HCT116 (cell line): ENCODE measurements around the gene CPA1. TPM values are rescaled to one million over a fixed set of nuclear protein-coding genes. Genes with fewer than 3 reads are reported as not detected.

Experiments used
- ATAC-seq: fragments of 200-7000 bp; cut with Tn5 transposase; 2 replicates; pipeline ENCODE4 v1.9.1; 2020; ENCODE audit warnings: mild to moderate bottlenecking, moderate library complexity
- BruUV-seq: library from RNA; stranded (reverse); fragments of 400-500 nt; replicated peaks from 2 replicates; lab custom pipeline; 2021; lab: Mats Ljungman, UMichigan
- CTCF ChIA-PET: fragments of 300-600 bp; sonication (Branson Sonifier 250); formaldehyde crosslinking; loops from one replicate; lab custom pipeline; 2021; ENCODE audit warnings: antibody characterized with exemption; lab: Charles Lee
- POLR2A ChIA-PET: fragments of 300-600, 350-600 bp; sonication (Branson Sonifier 250); formaldehyde crosslinking; loops from one replicate; lab custom pipeline; 2021; ENCODE audit warnings: antibody characterized with exemption; lab: Charles Lee
- RAD21 ChIA-PET, 2 experiments: fragments of 300-600 bp; sonication (Branson Sonifier 250); formaldehyde crosslinking; loops; one replicate each; lab custom pipeline; 2023; ENCODE audit warnings: low total read pairs in 2 of 2; ENCODE audit not compliant: uncharacterized antibody in 2 of 2, unreplicated experiment in 2 of 2, low non-redundant PET in 1 of 2; lab: Charles Lee
- DNase-seq: peaks from one replicate; pipeline ENCODE4 v3.0.0-alpha.2; 2010; ENCODE audit warnings: low read depth, low spot score
- H2AFZ ChIP-seq: fragments of 200-600 bp; shearing (Covaris generic), sonication (generic); 2 replicates; pipeline ENCODE4 v1.6.1; 2017; ENCODE audit warnings: low read depth, mixed run types, mixed read lengths, antibody characterized with exemption, low read length; ENCODE audit not compliant: poor library complexity, severe bottlenecking
- H3K27ac ChIP-seq: 2 replicates; pipeline ENCODE4 v1.5.1; 2012; ENCODE audit warnings: low read depth, low read length
- H3K27me3 ChIP-seq: fragments of 200-600 bp; sonication (generic); 2 replicates; pipeline ENCODE4 v1.6.1; 2016; ENCODE audit warnings: mixed run types, low read length, mixed read lengths; ENCODE audit not compliant: insufficient read depth
- H3K36me3 ChIP-seq, 2 experiments: fragments of 200-500 bp in 1 of 2; fragments of 200-600 bp in 1 of 2; sonication (Bioruptor generic) in 1 of 2; sonication (generic) in 1 of 2; 2 replicates each; pipeline versions ENCODE4 v1.5.1 to v1.6.1; 2014 to 2016; ENCODE audit warnings: low read length in 2 of 2, inconsistent platforms in 1 of 2, mixed read lengths in 1 of 2, mixed run types in 1 of 2; ENCODE audit not compliant: insufficient read depth in 2 of 2, control insufficient read depth in 1 of 2
- H3K4me1 ChIP-seq, 2 experiments: fragments of 200-600 bp in 1 of 2; sonication (generic) in 1 of 2; 2 replicates each; pipeline versions ENCODE4 v1.5.1 to v1.6.1; 2012 to 2017; ENCODE audit warnings: low read length in 2 of 2, inconsistent platforms in 1 of 2, mild to moderate bottlenecking in 1 of 2, mixed read lengths in 1 of 2, mixed run types in 1 of 2, moderate library complexity in 1 of 2; ENCODE audit not compliant: insufficient read depth in 2 of 2, control insufficient read depth in 1 of 2
- H3K4me2 ChIP-seq: fragments of 200-600 bp; sonication (generic); 2 replicates; pipeline ENCODE4 v1.6.1; 2017; ENCODE audit warnings: mixed run types, low read length, mixed read lengths
- H3K4me3 ChIP-seq, 2 experiments: fragments of 200-600 bp in 1 of 2; sonication (generic) in 1 of 2; replicated peaks in 1 of 2; 2 replicates each; pipeline ENCODE4 v1.5.1; 2011 to 2016; ENCODE audit warnings: low read length in 2 of 2, control low read depth in 1 of 2, low read depth in 1 of 2, mild to moderate bottlenecking in 1 of 2, mixed read lengths in 1 of 2, mixed run types in 1 of 2
- H3K79me2 ChIP-seq: fragments of 200-600 bp; sonication (generic); 2 replicates; pipeline ENCODE4 v1.6.1; 2017; ENCODE audit warnings: mild to moderate bottlenecking, mixed run types, low read length, moderate library complexity, mixed read lengths; ENCODE audit not compliant: insufficient read depth
- H3K9ac ChIP-seq: fragments of 200-600 bp; sonication (generic); 2 replicates; pipeline ENCODE4 v1.6.1; 2016; ENCODE audit warnings: low read length, mixed read lengths
- H3K9me2 ChIP-seq: fragments of 200-600 bp; sonication (generic), shearing (Covaris generic); 2 replicates; pipeline ENCODE4 v1.6.1; 2017; ENCODE audit warnings: mixed run types, mild to moderate bottlenecking, moderate library complexity; ENCODE audit not compliant: insufficient read depth
- H3K9me3 ChIP-seq, 2 experiments: fragments of 200-500 bp in 1 of 2; fragments of 200-600 bp in 1 of 2; sonication (Bioruptor generic) in 1 of 2; sonication (generic) in 1 of 2; 2 replicates each; pipeline ENCODE4 v1.6.1; 2014 to 2017; ENCODE audit warnings: low read length in 2 of 2, mixed read lengths in 2 of 2, inconsistent platforms in 1 of 2, low read depth in 1 of 2, mild to moderate bottlenecking in 1 of 2, mixed run types in 1 of 2, moderate library complexity in 1 of 2; ENCODE audit not compliant: control insufficient read depth in 1 of 2, insufficient read depth in 1 of 2
- H4K20me1 ChIP-seq: fragments of 200-600 bp; sonication (generic), shearing (Covaris generic); 2 replicates; pipeline ENCODE4 v1.6.1; 2017; ENCODE audit warnings: mixed run types, mild to moderate bottlenecking, moderate library complexity; ENCODE audit not compliant: insufficient read depth
- ATF3 ChIP-seq: IDR thresholded peaks from 2 replicates; pipeline ENCODE4 v1.6.1; 2012
- CEBPB ChIP-seq: IDR thresholded peaks from 2 replicates; pipeline ENCODE4 v1.6.1; 2012; ENCODE audit warnings: low read depth
- CTCF ChIP-seq, 3 experiments: fragments of 200-600 bp in 1 of 3; sonication (generic) in 1 of 3; IDR thresholded peaks in 2 of 3; conservative IDR thresholded peaks in 1 of 3; 2 replicates each; pipeline ENCODE4 v1.5.1; 2012 to 2017; ENCODE audit warnings: low read depth in 2 of 3, low read length in 2 of 3, antibody characterized with exemption in 1 of 3, borderline replicate concordance in 1 of 3, control low read depth in 1 of 3, mild to moderate bottlenecking in 1 of 3, mixed read lengths in 1 of 3, mixed run types in 1 of 3, moderate library complexity in 1 of 3; ENCODE audit not compliant: insufficient read depth in 1 of 3
- EGR1 ChIP-seq: IDR thresholded peaks from 2 replicates; pipeline ENCODE4 v1.6.1; 2012; ENCODE audit warnings: low read depth
- ELF1 ChIP-seq: IDR thresholded peaks from 2 replicates; pipeline ENCODE4 v1.6.1; 2012; ENCODE audit warnings: low read depth, borderline replicate concordance
- EZH2 ChIP-seq: fragments of 200-600 bp; sonication (generic); IDR thresholded peaks from 2 replicates; pipeline ENCODE4 v1.6.1; 2017; ENCODE audit warnings: antibody characterized with exemption, mixed run types
- EZH2phosphoT487 ChIP-seq: fragments of 200-600 bp; IDR thresholded peaks from 2 replicates; pipeline ENCODE4 v1.6.1; 2018; ENCODE audit warnings: antibody characterized with exemption, borderline replicate concordance
- FOSL1 ChIP-seq: IDR thresholded peaks from 2 replicates; pipeline ENCODE4 v1.6.1; 2012; ENCODE audit warnings: low read depth
- JUND ChIP-seq: IDR thresholded peaks from 2 replicates; pipeline ENCODE4 v1.6.1; 2012
- POLR2A ChIP-seq: IDR thresholded peaks from 2 replicates; pipeline ENCODE4 v1.7.0; 2011; ENCODE audit warnings: borderline replicate concordance; ENCODE audit not compliant: insufficient read depth, insufficient read length; ENCODE audit errors: extremely low read depth
- POLR2AphosphoS5 ChIP-seq: IDR thresholded peaks from 2 replicates; pipeline ENCODE4 v1.6.1; 2011; ENCODE audit warnings: mild to moderate bottlenecking, low read depth, low read length, moderate library complexity
- RAD21 ChIP-seq: IDR thresholded peaks from 2 replicates; pipeline ENCODE4 v1.6.1; 2012; ENCODE audit warnings: low read depth, mild to moderate bottlenecking
- REST ChIP-seq: IDR thresholded peaks from 2 replicates; pipeline ENCODE4 v1.6.1; 2012; ENCODE audit warnings: low read depth
- SRF ChIP-seq: IDR thresholded peaks from 2 replicates; pipeline ENCODE4 v1.6.1; 2012; ENCODE audit warnings: low read depth
- YY1 ChIP-seq: IDR thresholded peaks from 2 replicates; pipeline ENCODE4 v1.6.1; 2011; ENCODE audit warnings: low read length, low read depth, moderate library complexity, mild to moderate bottlenecking; ENCODE audit not compliant: insufficient replicate concordance; ENCODE audit errors: extremely low read depth
- ZNF274 ChIP-seq: fragments of 200-500 bp; sonication (Bioruptor generic); IDR thresholded peaks from 2 replicates; pipeline ENCODE4 v1.6.1; 2014; ENCODE audit warnings: mild to moderate bottlenecking, low read depth, low read length, inconsistent platforms
- intact Hi-C: fragments of 100-400 bp; cut with micrococcal nuclease; formaldehyde crosslinking; loops from 2 replicates; pipeline ENCODE4 v1.10.0; 2022
- total RNA-seq: library from RNA; stranded (reverse); gene quantifications from one replicate; pipeline ENCODE4 v1.2.1, GENCODE V29; 2021; ENCODE audit not compliant: unreplicated experiment
- TF ChIP-seq, protein P1 (sequence below): IDR thresholded peaks from 2 replicates; pipeline ENCODE4 v1.6.1; 2012

Gene CPA1
- total RNA-seq, 1 experiment from 2014 or later: 11.9 TPM

- no peaks in the 10 kb centered on the region for H3K36me3 ChIP-seq
- H3K9me3 ChIP-seq: no peaks in the 10 kb centered on the region
- H3K27ac ChIP-seq: no peak overlapping the region
- TF ChIP-seq SRF (no peak), CTCF (IDR thresholded peaks at IDR 0.05 in 2 of 3, conservative IDR thresholded peaks at IDR 0.05 in 1 of 3; ENCODE audit: borderline replicate concordance in 1 of 3, insufficient read depth in 1 of 3, low read depth in 2 of 3, low read length in 2 of 3) (no peak), POLR2A (no peak), ZNF274 (no peak), YY1 (no peak), EZH2 (no peak), RAD21 (no peak), CEBPB (no peak), ATF3 (no peak), EZH2phosphoT487 (no peak), REST (no peak), EGR1 (no peak), JUND (no peak), ELF1 (no peak), FOSL1 (no peak), POLR2AphosphoS5 (no peak)
- TF ChIP-seq, protein P1, sequence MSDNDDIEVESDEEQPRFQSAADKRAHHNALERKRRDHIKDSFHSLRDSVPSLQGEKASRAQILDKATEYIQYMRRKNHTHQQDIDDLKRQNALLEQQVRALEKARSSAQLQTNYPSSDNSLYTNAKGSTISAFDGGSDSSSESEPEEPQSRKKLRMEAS: no peak
- TF ChIP-seq, all 23 proteins: peak for 0
- H4K20me1 ChIP-seq: no peaks in the 10 kb centered on the region
- ATAC-seq: no peak
- no TSS peak for BruUV-seq
- no peak overlapping the region for H3K4me3 ChIP-seq
- H3K79me2 ChIP-seq: no peaks in the 10 kb centered on the region
- CTCF ChIA-PET: no interaction called here
- POLR2A ChIA-PET: no interaction called here
- no peak overlapping the region for H3K4me2 ChIP-seq
- H3K4me1 ChIP-seq: peaks cover 7 to 28% of the 10 kb centered on the region in 2 experiments
- no peak overlapping the region for H2AFZ ChIP-seq
- H3K9ac ChIP-seq: no peak overlapping the region
- 0 out of 2 replicates have a peak, but pooled peaks cover 3% of the 10 kb centered on the region for H3K9me2 ChIP-seq
- RAD21 ChIA-PET: no interaction called here
- intact Hi-C loops: no loop called here
- DNase-seq: no peak
- H3K27me3 ChIP-seq: no peaks in the 10 kb centered on the region
These were observed 56.0 kb downstream of the CPA1 start for GRCh38 chr7:130436253-130436652.
